SK-N-SH treated with all-trans-retinoic acid at 6 μM for 48 hours (cell line): ENCODE measurements around the gene ZNF212.

Source experiments
- ATAC-seq: fragments of 200-7000 bp; cut with Tn5 transposase; 3 replicates; pipeline ENCODE4 v1.9.1; 2020; ENCODE audit warnings: mild to moderate bottlenecking, moderate library complexity
- ARNTL ChIP-seq: fragments of 450-650 bp; formaldehyde crosslinking; IDR thresholded peaks from 2 replicates; pipeline ENCODE4 v1.5.0; 2020; ENCODE audit warnings: low read depth, mild to moderate bottlenecking, moderate library complexity, borderline replicate concordance
- BACH2 ChIP-seq: fragments of 250-450 bp; sonication (Bioruptor Pico); IDR thresholded peaks from 2 replicates; pipeline ENCODE4 v1.9.0; 2021; ENCODE audit warnings: mild to moderate bottlenecking, borderline replicate concordance
- ESRRG ChIP-seq: fragments of 250-450 bp; sonication (Bioruptor Pico); IDR thresholded peaks from 2 replicates; pipeline ENCODE4 v1.6.1; 2021; ENCODE audit warnings: mild to moderate bottlenecking
- GLIS3 ChIP-seq: fragments of 250-450 bp; sonication (Bioruptor Pico); IDR thresholded peaks from 2 replicates; pipeline ENCODE4 v1.5.0; 2020; ENCODE audit warnings: mild to moderate bottlenecking, moderate library complexity
- ISL1 ChIP-seq: fragments of 250-450 bp; sonication (Bioruptor Pico); IDR thresholded peaks from 2 replicates; pipeline ENCODE4 v2.1.2; 2022; ENCODE audit warnings: mild to moderate bottlenecking, moderate library complexity
- OSR1 ChIP-seq: fragments of 250-450 bp; sonication (Bioruptor Pico); IDR thresholded peaks from 2 replicates; pipeline ENCODE4 v1.8.0; 2022; ENCODE audit warnings: moderate library complexity, mild to moderate bottlenecking, inconsistent platforms
- PPARA ChIP-seq: fragments of 250-450 bp; sonication (Bioruptor Pico); IDR thresholded peaks from 2 replicates; pipeline ENCODE4 v1.5.0; 2020; ENCODE audit warnings: mild to moderate bottlenecking, borderline replicate concordance
- SNAI2 ChIP-seq: fragments of 250-450 bp; sonication (Bioruptor Pico); IDR thresholded peaks from 2 replicates; pipeline ENCODE4 v1.5.0; 2020; ENCODE audit warnings: mild to moderate bottlenecking, moderate library complexity
- TOX ChIP-seq: fragments of 250-450 bp; sonication (Bioruptor Pico); IDR thresholded peaks from 2 replicates; pipeline ENCODE4 v1.8.0; 2021; ENCODE audit warnings: mild to moderate bottlenecking, moderate library complexity, borderline replicate concordance
- ZC3H10 ChIP-seq: fragments of 250-450 bp; sonication (Bioruptor Pico); IDR thresholded peaks from 2 replicates; pipeline ENCODE4 v1.5.1; 2021; ENCODE audit warnings: mild to moderate bottlenecking, moderate library complexity
- ZFP30 ChIP-seq: fragments of 450-650 bp; formaldehyde crosslinking; IDR thresholded peaks from 2 replicates; pipeline ENCODE4 v1.5.0; 2022; ENCODE audit warnings: mild to moderate bottlenecking, moderate library complexity
- ZNF565 ChIP-seq: fragments of 450-650 bp; formaldehyde crosslinking; conservative IDR thresholded peaks from 2 replicates; pipeline ENCODE4 v1.5.0; 2020; ENCODE audit warnings: low read depth, mild to moderate bottlenecking, moderate library complexity
- ZNF70 ChIP-seq: fragments of 450-650 bp; formaldehyde crosslinking; IDR thresholded peaks from 2 replicates; pipeline ENCODE4 v1.5.0; 2020; ENCODE audit warnings: mild to moderate bottlenecking, moderate library complexity
- ZNF8 ChIP-seq: fragments of 450-650 bp; formaldehyde crosslinking; IDR thresholded peaks from 2 replicates; pipeline ENCODE4 v1.5.0; 2020; ENCODE audit warnings: mild to moderate bottlenecking, moderate library complexity
- TF ChIP-seq, protein P1 (sequence below): fragments of 250-450 bp; sonication (Bioruptor Pico); IDR thresholded peaks from 2 replicates; pipeline ENCODE4 v1.5.0; 2020; ENCODE audit warnings: mild to moderate bottlenecking, moderate library complexity
- TF ChIP-seq, protein P2 (sequence below): fragments of 250-450 bp; sonication (Bioruptor Pico); IDR thresholded peaks from 2 replicates; pipeline ENCODE4 v1.5.1; 2020; ENCODE audit warnings: low read depth, mild to moderate bottlenecking, moderate library complexity

The ZNF212 gene

DNA sequence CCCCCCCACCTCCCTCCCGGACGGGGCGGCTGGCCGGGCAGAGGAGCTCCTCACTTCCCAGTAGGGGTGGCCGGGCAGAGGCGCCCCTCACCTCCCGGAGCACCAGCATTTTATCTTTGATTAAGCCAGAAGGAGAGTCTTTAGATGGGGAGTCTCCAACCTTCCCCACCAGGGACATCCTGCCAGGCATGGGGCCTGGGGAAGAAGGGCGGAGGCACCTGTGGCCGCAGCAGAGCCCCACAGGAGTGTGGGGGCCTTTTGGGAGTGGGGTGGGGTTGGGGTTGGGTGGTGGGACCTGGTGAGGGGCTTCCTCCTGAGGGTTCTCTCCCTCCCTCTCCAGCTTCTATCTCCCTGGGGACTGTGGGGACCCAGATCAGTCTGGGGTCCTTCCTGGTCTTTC lies 40.7 kb downstream of the ZNF212 start (continued):
- TF ChIP-seq, protein P1, sequence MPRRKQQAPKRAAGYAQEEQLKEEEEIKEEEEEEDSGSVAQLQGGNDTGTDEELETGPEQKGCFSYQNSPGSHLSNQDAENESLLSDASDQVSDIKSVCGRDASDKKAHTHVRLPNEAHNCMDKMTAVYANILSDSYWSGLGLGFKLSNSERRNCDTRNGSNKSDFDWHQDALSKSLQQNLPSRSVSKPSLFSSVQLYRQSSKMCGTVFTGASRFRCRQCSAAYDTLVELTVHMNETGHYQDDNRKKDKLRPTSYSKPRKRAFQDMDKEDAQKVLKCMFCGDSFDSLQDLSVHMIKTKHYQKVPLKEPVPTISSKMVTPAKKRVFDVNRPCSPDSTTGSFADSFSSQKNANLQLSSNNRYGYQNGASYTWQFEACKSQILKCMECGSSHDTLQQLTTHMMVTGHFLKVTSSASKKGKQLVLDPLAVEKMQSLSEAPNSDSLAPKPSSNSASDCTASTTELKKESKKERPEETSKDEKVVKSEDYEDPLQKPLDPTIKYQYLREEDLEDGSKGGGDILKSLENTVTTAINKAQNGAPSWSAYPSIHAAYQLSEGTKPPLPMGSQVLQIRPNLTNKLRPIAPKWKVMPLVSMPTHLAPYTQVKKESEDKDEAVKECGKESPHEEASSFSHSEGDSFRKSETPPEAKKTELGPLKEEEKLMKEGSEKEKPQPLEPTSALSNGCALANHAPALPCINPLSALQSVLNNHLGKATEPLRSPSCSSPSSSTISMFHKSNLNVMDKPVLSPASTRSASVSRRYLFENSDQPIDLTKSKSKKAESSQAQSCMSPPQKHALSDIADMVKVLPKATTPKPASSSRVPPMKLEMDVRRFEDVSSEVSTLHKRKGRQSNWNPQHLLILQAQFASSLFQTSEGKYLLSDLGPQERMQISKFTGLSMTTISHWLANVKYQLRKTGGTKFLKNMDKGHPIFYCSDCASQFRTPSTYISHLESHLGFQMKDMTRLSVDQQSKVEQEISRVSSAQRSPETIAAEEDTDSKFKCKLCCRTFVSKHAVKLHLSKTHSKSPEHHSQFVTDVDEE (CRISPR knock-in tag), result no peak
- no peak for TF ChIP-seq ZNF70
- no peak for TF ChIP-seq ZC3H10
- no peak for TF ChIP-seq BACH2
- TF ChIP-seq ARNTL, result no peak
- TF ChIP-seq, protein P2, sequence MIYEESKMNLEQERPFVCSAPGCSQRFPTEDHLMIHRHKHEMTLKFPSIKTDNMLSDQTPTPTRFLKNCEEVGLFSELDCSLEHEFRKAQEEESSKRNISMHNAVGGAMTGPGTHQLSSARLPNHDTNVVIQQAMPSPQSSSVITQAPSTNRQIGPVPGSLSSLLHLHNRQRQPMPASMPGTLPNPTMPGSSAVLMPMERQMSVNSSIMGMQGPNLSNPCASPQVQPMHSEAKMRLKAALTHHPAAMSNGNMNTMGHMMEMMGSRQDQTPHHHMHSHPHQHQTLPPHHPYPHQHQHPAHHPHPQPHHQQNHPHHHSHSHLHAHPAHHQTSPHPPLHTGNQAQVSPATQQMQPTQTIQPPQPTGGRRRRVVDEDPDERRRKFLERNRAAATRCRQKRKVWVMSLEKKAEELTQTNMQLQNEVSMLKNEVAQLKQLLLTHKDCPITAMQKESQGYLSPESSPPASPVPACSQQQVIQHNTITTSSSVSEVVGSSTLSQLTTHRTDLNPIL (CRISPR knock-in tag), result no peak

DNA sequence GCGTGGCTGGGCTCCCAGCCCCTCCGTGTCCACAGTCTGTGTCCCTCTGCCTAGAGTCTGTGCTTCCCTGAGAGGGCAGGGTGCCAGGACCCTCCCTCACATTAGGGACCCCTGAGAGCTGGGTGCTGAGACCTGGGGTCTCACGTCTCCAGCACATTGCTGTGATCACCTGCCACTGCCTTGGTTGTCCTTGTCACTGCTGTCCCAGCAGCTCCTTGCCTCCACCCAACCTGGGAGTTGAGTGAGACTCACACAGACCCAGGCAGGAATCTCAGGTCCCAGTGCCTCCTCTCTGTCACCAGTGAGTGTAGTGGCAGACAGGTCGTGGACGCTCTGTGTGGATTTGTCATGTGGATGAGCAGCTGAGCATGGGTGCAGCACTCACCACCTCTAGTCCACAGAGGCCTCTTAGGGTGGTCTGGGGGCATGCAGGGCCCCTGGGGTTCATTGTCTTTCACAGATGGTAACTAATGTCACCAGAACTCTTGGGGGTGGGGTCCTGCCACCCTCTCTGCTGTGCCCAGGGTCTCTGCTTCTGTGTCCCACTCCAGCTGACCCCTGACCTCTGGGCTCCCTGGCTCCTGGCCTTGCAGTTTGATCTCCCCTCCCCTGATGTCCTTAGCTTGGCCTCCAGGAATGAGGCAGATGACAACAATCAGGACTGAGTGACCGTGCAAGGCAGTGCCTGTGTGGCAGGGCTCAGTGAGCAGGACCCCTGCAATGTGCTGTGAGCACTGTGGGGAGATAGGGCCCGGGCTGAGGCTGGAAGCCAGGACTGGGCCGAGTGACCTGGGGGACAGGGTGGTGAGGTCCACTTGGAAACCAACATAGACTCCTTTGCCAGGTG lies 41.4 kb downstream of the ZNF212 start:
- TF ChIP-seq PPARA (CRISPR knock-in tag), result no peak
- ATAC-seq, result no peak

DNA sequence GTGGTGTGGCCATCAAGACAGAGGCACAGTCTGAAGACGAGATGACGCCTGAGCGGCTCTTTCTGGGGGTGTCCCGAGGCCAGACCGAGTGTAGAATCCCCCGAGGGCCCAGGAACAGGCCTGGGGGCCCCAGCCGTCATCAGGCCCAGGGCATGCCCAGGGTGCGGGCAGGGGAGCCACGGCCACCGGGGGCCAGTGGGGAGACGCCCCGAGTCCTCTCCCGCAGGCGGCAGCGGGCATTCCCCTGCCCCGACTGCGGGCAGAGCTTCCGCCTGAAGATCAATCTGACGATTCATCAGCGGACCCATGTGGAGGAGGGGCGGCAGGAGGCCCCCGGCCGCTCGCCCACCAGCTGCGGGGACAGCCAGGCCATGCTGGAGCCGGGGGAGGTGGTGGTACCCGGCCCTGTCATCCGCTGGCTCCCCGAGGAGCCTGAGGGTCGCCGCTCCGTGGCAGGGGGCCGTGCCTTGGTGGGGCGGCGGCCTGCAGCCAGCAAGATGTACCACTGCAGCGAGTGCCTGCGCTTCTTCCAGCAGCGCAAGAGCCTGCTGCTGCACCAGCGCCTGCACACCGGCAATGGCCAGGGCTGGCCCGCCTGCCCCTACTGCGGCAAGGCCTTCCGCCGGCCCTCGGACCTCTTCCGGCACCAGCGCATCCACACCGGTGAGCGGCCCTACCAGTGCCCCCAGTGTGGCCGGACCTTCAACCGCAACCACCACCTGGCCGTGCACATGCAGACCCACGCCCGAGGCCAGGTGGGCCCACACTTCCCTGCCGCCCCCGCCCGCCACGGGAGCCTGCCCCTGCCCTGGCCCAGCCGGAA lies 42.3 kb downstream of the ZNF212 start:
- ATAC-seq, result no peak
- TF ChIP-seq SNAI2 (CRISPR knock-in tag) (no peak), GLIS3 (CRISPR knock-in tag) (no peak), ISL1 (no peak), ESRRG (CRISPR knock-in tag) (no peak), OSR1 (CRISPR knock-in tag) (no peak), TOX (no peak), ZFP30 (CRISPR knock-in tag) (no peak)
- TF ChIP-seq, protein P1 (CRISPR knock-in tag), result no peak

DNA sequence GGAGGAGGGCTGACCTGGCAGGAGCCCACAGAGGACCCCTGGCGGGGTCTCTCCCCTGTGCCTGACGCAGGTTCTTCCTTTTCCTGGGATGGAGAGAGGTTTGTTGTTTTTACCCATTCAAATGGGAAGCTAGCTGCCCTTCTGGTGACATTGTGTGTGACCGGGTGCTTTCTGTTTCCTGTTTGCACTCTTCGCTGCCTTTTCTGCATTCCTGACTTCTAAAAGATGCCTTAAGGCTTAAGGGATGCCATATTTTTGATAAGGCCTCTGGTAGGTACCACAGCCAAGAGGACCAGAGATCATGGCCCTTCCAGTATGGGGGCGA lies 42.8 kb downstream of the ZNF212 start:
- TF ChIP-seq OSR1 (CRISPR knock-in tag), result no peak
- TF ChIP-seq ZNF8, result no peak
- TF ChIP-seq, protein P2 (CRISPR knock-in tag), result no peak
- TF ChIP-seq, protein P1 (CRISPR knock-in tag), result no peak
- no peak for TF ChIP-seq TOX
- no peak for TF ChIP-seq ARNTL
- no peak for TF ChIP-seq ZNF565 (CRISPR knock-in tag)
- no peak for TF ChIP-seq PPARA (CRISPR knock-in tag)
- ATAC-seq, result no peak
